Measurements from ENCODE around the gene PLCH1.

Gene PLCH1

GRCh38 chr3:155553326-155553725, 191.5 kb downstream of the PLCH1 start:
- no peak overlapping the region for H3K27ac ChIP-seq (ENCODE audit: low read depth, low read length)
- H3K79me2 ChIP-seq (ENCODE audit: control insufficient read depth, insufficient read depth, low read length): no peaks in the 10 kb centered on the region
- no peaks in the 10 kb centered on the region for H3K36me3 ChIP-seq (ENCODE audit: control insufficient read depth, insufficient read depth, low read length)
- no peak overlapping the region for H2BK5ac ChIP-seq (ENCODE audit: low read length)
- no peak overlapping the region for H3K4me2 ChIP-seq (ENCODE audit: low read length)
- H2AK5ac ChIP-seq (ENCODE audit: low read length): no peak overlapping the region
- no peak overlapping the region for H3K56ac ChIP-seq (ENCODE audit: low read length)
- H4K8ac ChIP-seq (ENCODE audit: low read depth, low read length): no peak overlapping the region
- no peak overlapping the region for H3K4me3 ChIP-seq (ENCODE audit: low read length)
- no CpG with 5 or more reads among the region's 4 CpGs for WGBS (ENCODE audit: extremely low coverage, insufficient coverage, low lambda C conversion rate)
- no peak overlapping the region for H3K18ac ChIP-seq (ENCODE audit: low read length)
- no peaks in the 10 kb centered on the region for H3K27me3 ChIP-seq (ENCODE audit: insufficient read depth, low read length, poor library complexity)
- no peak overlapping the region for H3K4ac ChIP-seq (ENCODE audit: low read depth, low read length)
- H3K23ac ChIP-seq (ENCODE audit: low read length): no peak overlapping the region
- no peaks in the 10 kb centered on the region for H3K79me1 ChIP-seq (ENCODE audit: low read length)
- no peak overlapping the region for H2BK15ac ChIP-seq (replicated peaks; ENCODE audit: low read depth)
- H3K4me1 ChIP-seq (ENCODE audit: control insufficient read depth, low read depth, low read length): no peaks in the 10 kb centered on the region
- DNase-seq: no peak
- H4K5ac ChIP-seq (ENCODE audit: low read length): no peak overlapping the region
- no peak overlapping the region for H3K9ac ChIP-seq (ENCODE audit: low read length)
- no peak overlapping the region for H2BK120ac ChIP-seq (ENCODE audit: low read depth, low read length)

DNA sequence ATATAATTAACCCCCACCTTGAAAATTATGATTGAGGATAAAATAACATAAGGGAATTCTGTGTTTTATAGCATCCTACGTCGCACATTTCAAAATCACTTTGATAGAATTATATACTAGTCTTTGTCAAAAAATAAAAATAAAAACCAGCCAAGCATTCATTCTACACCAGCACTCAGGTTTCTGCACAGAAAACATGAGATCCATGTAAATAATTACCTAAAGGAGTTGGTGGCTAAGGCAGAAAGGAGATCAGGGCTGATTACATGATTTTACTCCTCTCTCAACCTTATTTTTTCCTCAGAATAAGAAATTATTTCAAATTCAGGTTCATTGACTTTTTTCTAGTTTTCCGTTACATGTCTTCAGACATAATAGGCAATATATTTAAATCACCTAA, 194.5 kb downstream of the PLCH1 start:
- Histone ChIP-seq H3K56ac (ENCODE audit: low read length) (no peak overlapping the region), H3K23ac (ENCODE audit: low read length) (no peak overlapping the region), H3K4me2 (ENCODE audit: low read length) (no peak overlapping the region), H3K79me2 (ENCODE audit: control insufficient read depth, insufficient read depth, low read length) (no peaks in the 10 kb centered on the region), H2BK15ac (replicated peaks; ENCODE audit: low read depth) (no peak overlapping the region), H2BK5ac (ENCODE audit: low read length) (no peak overlapping the region), H3K4ac (ENCODE audit: low read depth, low read length) (no peak overlapping the region), H3K27me3 (ENCODE audit: insufficient read depth, low read length, poor library complexity) (no peaks in the 10 kb centered on the region), H3K4me1 (ENCODE audit: control insufficient read depth, low read depth, low read length) (no peaks in the 10 kb centered on the region), H4K5ac (ENCODE audit: low read length) (no peak overlapping the region), H3K36me3 (ENCODE audit: control insufficient read depth, insufficient read depth, low read length) (no peaks in the 10 kb centered on the region), H4K8ac (ENCODE audit: low read depth, low read length) (no peak overlapping the region), H3K18ac (ENCODE audit: low read length) (no peak overlapping the region), H2BK120ac (ENCODE audit: low read depth, low read length) (no peak overlapping the region), H3K9ac (ENCODE audit: low read length) (no peak overlapping the region), H3K27ac (ENCODE audit: low read depth, low read length) (no peak overlapping the region), H3K4me3 (ENCODE audit: low read length) (no peak overlapping the region), H2AK5ac (ENCODE audit: low read length) (no peak overlapping the region), H3K79me1 (ENCODE audit: low read length) (no peaks in the 10 kb centered on the region)
- DNase-seq: no peak
- WGBS (ENCODE audit: extremely low coverage, insufficient coverage, low lambda C conversion rate): 100% methylated on average over 1 of the region's 3 CpGs

DNA sequence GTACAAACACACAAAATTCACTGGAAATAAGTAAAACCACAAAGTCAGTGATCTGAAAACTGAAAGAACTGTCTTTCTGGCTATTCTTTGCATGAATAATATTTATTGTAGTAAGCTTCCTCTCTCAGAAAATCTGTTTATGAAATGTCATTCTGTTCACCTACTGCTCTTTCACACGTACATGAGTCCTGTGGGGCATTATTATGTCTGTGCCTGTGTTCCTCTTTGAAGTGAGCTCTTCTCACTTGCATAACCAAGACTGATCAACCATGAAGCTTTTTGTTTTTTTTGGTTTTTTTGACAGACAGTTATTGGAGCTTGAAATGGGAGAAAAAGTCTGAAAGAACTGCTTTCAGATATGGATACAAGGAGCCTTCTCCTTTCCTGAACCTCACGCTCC, 195.8 kb downstream of the PLCH1 start:
- H3K4me3 ChIP-seq (ENCODE audit: low read length): no peak overlapping the region
- no peak overlapping the region for H4K8ac ChIP-seq (ENCODE audit: low read depth, low read length)
- H2AK5ac ChIP-seq (ENCODE audit: low read length): no peak overlapping the region
- H3K79me1 ChIP-seq (ENCODE audit: low read length): no peaks in the 10 kb centered on the region
- no peak overlapping the region for H2BK15ac ChIP-seq (replicated peaks; ENCODE audit: low read depth)
- no peak overlapping the region for H3K4me2 ChIP-seq (ENCODE audit: low read length)
- no peak overlapping the region for H3K18ac ChIP-seq (ENCODE audit: low read length)
- no peak overlapping the region for H3K27ac ChIP-seq (ENCODE audit: low read depth, low read length)
- H2BK5ac ChIP-seq (ENCODE audit: low read length): no peak overlapping the region
- no peaks in the 10 kb centered on the region for H3K27me3 ChIP-seq (ENCODE audit: insufficient read depth, low read length, poor library complexity)
- no peak overlapping the region for H3K9ac ChIP-seq (ENCODE audit: low read length)
- H3K4me1 ChIP-seq (ENCODE audit: control insufficient read depth, low read depth, low read length): no peaks in the 10 kb centered on the region
- no peaks in the 10 kb centered on the region for H3K36me3 ChIP-seq (ENCODE audit: control insufficient read depth, insufficient read depth, low read length)
- H3K79me2 ChIP-seq (ENCODE audit: control insufficient read depth, insufficient read depth, low read length): no peaks in the 10 kb centered on the region
- no peak overlapping the region for H3K23ac ChIP-seq (ENCODE audit: low read length)
- H2BK120ac ChIP-seq (ENCODE audit: low read depth, low read length): no peak overlapping the region
- DNase-seq: no peak
- no peak overlapping the region for H3K56ac ChIP-seq (ENCODE audit: low read length)
- no peak overlapping the region for H4K5ac ChIP-seq (ENCODE audit: low read length)
- no CpG with 5 or more reads among the region's 2 CpGs for WGBS (ENCODE audit: extremely low coverage, insufficient coverage, low lambda C conversion rate)
- no peak overlapping the region for H3K4ac ChIP-seq (ENCODE audit: low read depth, low read length)

DNA sequence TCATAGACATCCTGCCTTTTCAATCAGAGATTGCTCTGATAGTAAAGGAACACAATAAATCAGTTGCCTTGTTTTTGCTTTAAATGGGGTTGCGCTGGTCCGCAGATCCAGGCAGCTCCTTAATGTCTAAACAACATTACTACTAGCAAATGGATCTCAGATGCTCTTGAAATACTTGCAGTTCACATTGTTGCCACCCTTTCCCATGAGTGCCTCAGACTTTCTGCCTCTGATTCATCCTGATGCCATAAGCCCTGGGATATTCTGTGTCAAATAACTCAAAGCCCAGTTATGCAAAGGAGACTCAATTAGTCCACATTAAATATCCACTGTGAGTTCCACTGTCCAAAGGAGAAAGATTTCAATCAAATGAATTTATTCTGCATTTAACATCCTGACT, 196.7 kb downstream of the PLCH1 start:
- Histone ChIP-seq H3K4ac (ENCODE audit: low read depth, low read length) (no peak overlapping the region), H3K4me3 (ENCODE audit: low read length) (no peak overlapping the region), H2BK15ac (replicated peaks; ENCODE audit: low read depth) (no peak overlapping the region), H3K56ac (ENCODE audit: low read length) (no peak overlapping the region), H4K5ac (ENCODE audit: low read length) (no peak overlapping the region), H4K8ac (ENCODE audit: low read depth, low read length) (no peak overlapping the region), H3K27ac (ENCODE audit: low read depth, low read length) (no peak overlapping the region), H3K18ac (ENCODE audit: low read length) (no peak overlapping the region), H3K36me3 (ENCODE audit: control insufficient read depth, insufficient read depth, low read length) (no peaks in the 10 kb centered on the region), H2BK120ac (ENCODE audit: low read depth, low read length) (no peak overlapping the region), H2AK5ac (ENCODE audit: low read length) (no peak overlapping the region), H2BK5ac (ENCODE audit: low read length) (no peak overlapping the region), H3K23ac (ENCODE audit: low read length) (no peak overlapping the region), H3K79me1 (ENCODE audit: low read length) (no peaks in the 10 kb centered on the region), H3K27me3 (ENCODE audit: insufficient read depth, low read length, poor library complexity) (no peaks in the 10 kb centered on the region), H3K79me2 (ENCODE audit: control insufficient read depth, insufficient read depth, low read length) (no peaks in the 10 kb centered on the region), H3K4me2 (ENCODE audit: low read length) (no peak overlapping the region), H3K9ac (ENCODE audit: low read length) (no peak overlapping the region), H3K4me1 (ENCODE audit: control insufficient read depth, low read depth, low read length) (no peaks in the 10 kb centered on the region)
- WGBS (ENCODE audit: extremely low coverage, insufficient coverage, low lambda C conversion rate): no CpG with 5 or more reads among the region's 2 CpGs
- peak; percentile 27 for DNase-seq

GRCh38 chr3:155535098-155535497, 209.8 kb downstream of the PLCH1 start:
- Histone ChIP-seq H3K27ac (ENCODE audit: low read depth, low read length) (no peak overlapping the region), H3K4me3 (ENCODE audit: low read length) (no peak overlapping the region), H3K4ac (ENCODE audit: low read depth, low read length) (no peak overlapping the region), H3K4me2 (ENCODE audit: low read length) (no peak overlapping the region), H3K79me1 (ENCODE audit: low read length) (no peaks in the 10 kb centered on the region), H3K36me3 (ENCODE audit: control insufficient read depth, insufficient read depth, low read length) (no peaks in the 10 kb centered on the region), H3K27me3 (ENCODE audit: insufficient read depth, low read length, poor library complexity) (no peaks in the 10 kb centered on the region), H4K8ac (ENCODE audit: low read depth, low read length) (no peak overlapping the region), H2AK5ac (ENCODE audit: low read length) (no peak overlapping the region), H3K4me1 (ENCODE audit: control insufficient read depth, low read depth, low read length) (no peaks in the 10 kb centered on the region), H3K23ac (ENCODE audit: low read length) (no peak overlapping the region), H4K5ac (ENCODE audit: low read length) (no peak overlapping the region), H2BK15ac (replicated peaks; ENCODE audit: low read depth) (no peak overlapping the region), H3K18ac (ENCODE audit: low read length) (no peak overlapping the region), H2BK5ac (ENCODE audit: low read length) (no peak overlapping the region), H2BK120ac (ENCODE audit: low read depth, low read length) (no peak overlapping the region), H3K56ac (ENCODE audit: low read length) (no peak overlapping the region), H3K9ac (ENCODE audit: low read length) (no peak overlapping the region), H3K79me2 (ENCODE audit: control insufficient read depth, insufficient read depth, low read length) (no peaks in the 10 kb centered on the region)
- WGBS (ENCODE audit: extremely low coverage, insufficient coverage, low lambda C conversion rate): no CpG with 5 or more reads among the region's 3 CpGs
- no peak for DNase-seq

DNA sequence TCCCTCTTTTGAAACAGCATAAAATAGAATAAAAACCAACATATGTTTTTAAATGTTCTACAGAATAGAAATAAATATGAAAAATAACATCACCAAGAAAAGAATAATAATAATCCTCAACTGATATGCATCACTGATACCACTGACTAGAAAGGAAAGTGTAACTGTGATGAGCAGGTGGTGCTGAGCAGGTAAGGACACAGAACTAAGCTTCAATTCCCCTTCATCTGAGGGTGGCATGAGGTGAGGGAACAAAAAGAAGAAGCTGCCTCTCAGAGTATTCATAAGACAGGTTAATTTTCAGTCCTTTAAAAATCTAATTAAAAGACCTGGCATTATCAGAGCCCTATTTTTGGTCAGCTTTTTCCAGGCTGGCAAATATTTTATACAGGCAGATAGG, 216.3 kb downstream of the PLCH1 start:
- H2AK5ac ChIP-seq (ENCODE audit: low read length): no peak overlapping the region
- H3K4me1 ChIP-seq (ENCODE audit: control insufficient read depth, low read depth, low read length): peaks cover 1% of the 10 kb centered on the region
- no peaks in the 10 kb centered on the region for H3K79me1 ChIP-seq (ENCODE audit: low read length)
- H4K8ac ChIP-seq (ENCODE audit: low read depth, low read length): no peak overlapping the region
- H2BK15ac ChIP-seq (replicated peaks; ENCODE audit: low read depth): no peak overlapping the region
- no peak overlapping the region for H3K4me2 ChIP-seq (ENCODE audit: low read length)
- no peak overlapping the region for H2BK5ac ChIP-seq (ENCODE audit: low read length)
- H4K5ac ChIP-seq (ENCODE audit: low read length): no peak overlapping the region
- H3K4ac ChIP-seq (ENCODE audit: low read depth, low read length): no peak overlapping the region
- H3K27ac ChIP-seq (ENCODE audit: low read depth, low read length): no peak overlapping the region
- DNase-seq: no peak
- H3K9ac ChIP-seq (ENCODE audit: low read length): no peak overlapping the region
- H3K79me2 ChIP-seq (ENCODE audit: control insufficient read depth, insufficient read depth, low read length): no peaks in the 10 kb centered on the region
- no peak overlapping the region for H3K18ac ChIP-seq (ENCODE audit: low read length)
- H3K36me3 ChIP-seq (ENCODE audit: control insufficient read depth, insufficient read depth, low read length): no peaks in the 10 kb centered on the region
- H2BK120ac ChIP-seq (ENCODE audit: low read depth, low read length): no peak overlapping the region
- no peak overlapping the region for H3K23ac ChIP-seq (ENCODE audit: low read length)
- no peak overlapping the region for H3K4me3 ChIP-seq (ENCODE audit: low read length)
- no peaks in the 10 kb centered on the region for H3K27me3 ChIP-seq (ENCODE audit: insufficient read depth, low read length, poor library complexity)
- no peak overlapping the region for H3K56ac ChIP-seq (ENCODE audit: low read length)
